ENCODE measurements around the gene FIG4.
"Not testable (repeated sequence)": the region's sequence is repeated elsewhere in the genome, so short reads cannot be mapped to it uniquely, and the experiment has no call there.

The FIG4 gene

GRCh38 chr6:109705258-109705657, 14.2 kb downstream of the FIG4 start:
- DNase-seq = peak; percentile 82

GRCh38 chr6:109706513-109706912, 15.4 kb downstream of the FIG4 start:
- no peak for DNase-seq

- DNase-seq = not testable (repeated sequence)
Observed at GRCh38 chr6:109708099-109708498, 17.0 kb downstream of the FIG4 start.

GRCh38 chr6:109713097-109713496, 22.0 kb downstream of the FIG4 start:
- no peak for DNase-seq

- no peak for DNase-seq
Observed at GRCh38 chr6:109714166-109714565, 23.1 kb downstream of the FIG4 start.

GRCh38 chr6:109714611-109715010, 23.5 kb downstream of the FIG4 start:
- DNase-seq = no peak

GRCh38 chr6:109715616-109716015, 24.5 kb downstream of the FIG4 start:
- DNase-seq = no peak

- no peak for DNase-seq
Observed at GRCh38 chr6:109717971-109718370, 26.9 kb downstream of the FIG4 start.

- DNase-seq = no peak
Observed at GRCh38 chr6:109718991-109719390, 27.9 kb downstream of the FIG4 start.

- DNase-seq = no peak
Observed at GRCh38 chr6:109720311-109720710, 29.2 kb downstream of the FIG4 start.

- DNase-seq = no peak
Observed at GRCh38 chr6:109722011-109722410, 30.9 kb downstream of the FIG4 start.

- no peak for DNase-seq
Observed at GRCh38 chr6:109722564-109723254, 31.6 kb downstream of the FIG4 start.

- not testable (repeated sequence) for DNase-seq
Observed at GRCh38 chr6:109725250-109725649, 34.2 kb downstream of the FIG4 start.

GRCh38 chr6:109736273-109737025, 45.4 kb downstream of the FIG4 start:
- DNase-seq = no peak

GRCh38 chr6:109738255-109738654, 47.2 kb downstream of the FIG4 start:
- DNase-seq = no peak

GRCh38 chr6:109738667-109739066, 47.6 kb downstream of the FIG4 start:
- no peak for DNase-seq

- DNase-seq = no peak
Observed at GRCh38 chr6:109739686-109740085, 48.6 kb downstream of the FIG4 start.

- no peak for DNase-seq
Observed at GRCh38 chr6:109740787-109741186, 49.7 kb downstream of the FIG4 start.

- no peak for DNase-seq
Observed at GRCh38 chr6:109743739-109744138, 52.6 kb downstream of the FIG4 start.

GRCh38 chr6:109744779-109745178, 53.7 kb downstream of the FIG4 start:
- not testable (repeated sequence) for DNase-seq

- DNase-seq = no peak
Observed at GRCh38 chr6:109747221-109747620, 56.1 kb downstream of the FIG4 start.

GRCh38 chr6:109759098-109759955, 68.2 kb downstream of the FIG4 start:
- no peak for DNase-seq

GRCh38 chr6:109760208-109760607, 69.1 kb downstream of the FIG4 start:
- DNase-seq = peak; percentile 9

GRCh38 chr6:109762166-109762565, 71.1 kb downstream of the FIG4 start:
- DNase-seq = no peak
